Measurements from ENCODE around the gene SHFL. TPM values are rescaled to one million over a fixed set of nuclear protein-coding genes. Genes with fewer than 3 reads are reported as not detected.
A peak's percentile ranks its signal among the peaks of the same experiment; 100 is the strongest.

The SHFL gene
- total RNA-seq, 1 donor = 28.0 TPM

- Histone ChIP-seq H3K4me1 (ENCODE audit: insufficient read depth, low read length) (no peaks in the 10 kb centered on the region), H3K9me3 (ENCODE audit: low read depth, low read length) (no peaks in the 10 kb centered on the region), H3K4me3 (ENCODE audit: low read length) (no peak overlapping the region), H3K27me3 (ENCODE audit: insufficient read depth, low read length) (no peaks in the 10 kb centered on the region)
Measured at GRCh38 chr19:10076535-10076934, 9.6 kb upstream of the SHFL start.

DNA sequence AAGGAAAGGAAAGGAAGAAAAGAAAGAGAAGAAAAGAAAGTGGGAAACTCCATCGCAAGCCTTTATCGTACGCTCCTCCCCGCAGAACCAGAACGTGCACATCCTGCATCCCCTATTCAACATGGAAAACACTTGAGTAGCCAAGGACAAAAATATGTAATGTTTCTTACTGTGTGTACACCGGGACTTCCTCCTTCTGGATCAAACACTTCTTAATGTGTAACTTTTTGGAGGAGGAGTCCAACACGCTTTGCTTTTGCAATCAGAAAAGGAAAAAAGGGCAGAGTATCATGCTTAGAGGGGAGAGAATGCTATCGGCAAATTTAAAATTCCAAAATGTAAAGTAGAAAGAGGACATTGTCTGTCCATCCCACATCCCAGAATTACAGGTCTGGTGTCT is 7.8 kb upstream of the SHFL start:
- H3K27me3 ChIP-seq (ENCODE audit: insufficient read depth, low read length) = no peaks in the 10 kb centered on the region
- H3K4me3 ChIP-seq (ENCODE audit: low read length) = no peak overlapping the region
- no peaks in the 10 kb centered on the region for H3K9me3 ChIP-seq (ENCODE audit: low read depth, low read length)
- no peaks in the 10 kb centered on the region for H3K4me1 ChIP-seq (ENCODE audit: insufficient read depth, low read length)

- no peaks in the 10 kb centered on the region for H3K4me1 ChIP-seq (ENCODE audit: insufficient read depth, low read length)
- no peak overlapping the region for H3K4me3 ChIP-seq (ENCODE audit: low read length)
- H3K27me3 ChIP-seq (ENCODE audit: insufficient read depth, low read length) = no peaks in the 10 kb centered on the region
- no peaks in the 10 kb centered on the region for H3K9me3 ChIP-seq (ENCODE audit: low read depth, low read length)
Measured at GRCh38 chr19:10079031-10079453, 7.1 kb upstream of the SHFL start.

DNA sequence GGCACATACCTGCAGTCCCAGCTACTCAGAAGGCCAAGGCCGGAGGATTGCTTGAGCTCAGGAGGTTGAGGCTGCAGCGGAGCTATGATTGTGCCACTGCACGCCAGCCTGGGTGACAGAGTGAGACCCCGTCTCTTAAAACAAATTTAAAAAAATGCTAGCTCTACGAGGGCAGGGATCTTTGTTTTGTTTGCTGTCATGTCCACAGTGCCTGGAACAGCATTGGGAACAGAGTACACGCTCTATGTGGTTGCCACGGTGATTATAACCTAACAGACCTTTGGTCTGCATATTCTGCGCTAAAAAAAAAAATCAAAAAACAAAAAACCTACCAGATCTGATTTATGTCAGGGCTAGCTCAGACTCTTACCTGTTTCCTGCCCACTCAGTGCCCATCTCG is 2.2 kb upstream of the SHFL start:
- Histone ChIP-seq H3K4me3 (ENCODE audit: low read length) (no peak overlapping the region), H3K4me1 (ENCODE audit: insufficient read depth, low read length) (peaks cover 13% of the 10 kb centered on the region), H3K9me3 (ENCODE audit: low read depth, low read length) (no peaks in the 10 kb centered on the region)

GRCh38 chr19:10084803-10085202 is 1.3 kb upstream of the SHFL start:
- peaks cover 13% of the 10 kb centered on the region for H3K4me1 ChIP-seq (ENCODE audit: insufficient read depth, low read length)
- no peaks in the 10 kb centered on the region for H3K9me3 ChIP-seq (ENCODE audit: low read depth, low read length)
- H3K4me3 ChIP-seq (ENCODE audit: low read length) = no peak overlapping the region
- no peaks in the 10 kb centered on the region for H3K27me3 ChIP-seq (ENCODE audit: insufficient read depth, low read length)

More for the DNA sequence above, 2.2 kb upstream of the SHFL start:
- H3K27me3 ChIP-seq (ENCODE audit: insufficient read depth, low read length) = no peaks in the 10 kb centered on the region

DNA sequence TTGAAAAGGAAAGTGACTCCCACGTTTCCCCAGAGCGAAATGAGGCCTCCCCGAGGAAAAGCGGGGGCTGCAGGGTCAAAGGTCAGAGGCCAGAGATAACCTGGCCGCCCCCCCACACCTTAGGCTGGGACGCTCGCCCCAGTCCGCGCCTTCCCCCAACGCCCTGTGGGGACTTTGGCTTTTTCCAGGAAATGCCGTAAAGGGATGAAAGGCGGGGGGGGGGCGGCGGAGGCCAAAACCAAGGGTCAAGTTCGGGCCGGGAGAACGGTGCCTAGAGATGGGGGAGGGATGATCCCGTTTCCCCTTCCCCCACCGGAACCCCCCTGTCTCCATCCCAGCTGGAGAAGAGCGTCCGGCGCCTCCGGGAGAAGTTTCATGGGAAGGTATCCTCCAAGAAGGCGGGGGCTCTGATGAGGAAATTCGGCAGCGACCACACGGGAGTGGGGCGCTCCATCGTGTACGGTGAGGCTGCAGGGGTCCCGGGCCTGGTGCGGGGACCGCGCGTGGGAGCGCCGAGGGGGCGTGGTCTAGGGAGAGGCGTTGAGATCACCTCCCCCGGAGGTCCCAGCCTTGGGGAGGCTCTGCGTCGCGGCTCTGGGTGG is 575 bp downstream of the SHFL start:
- Histone ChIP-seq H3K4me1 (ENCODE audit: insufficient read depth, low read length) (peaks cover 13% of the 10 kb centered on the region), H3K9me3 (ENCODE audit: low read depth, low read length) (no peaks in the 10 kb centered on the region), H3K4me3 (ENCODE audit: low read length) (peak overlapping the region; percentile 95)

GRCh38 chr19:10087296-10088061 is 1.4 kb downstream of the SHFL start:
- no peaks in the 10 kb centered on the region for H3K9me3 ChIP-seq (ENCODE audit: low read depth, low read length)
- peaks cover 13% of the 10 kb centered on the region for H3K4me1 ChIP-seq (ENCODE audit: insufficient read depth, low read length)
- peak overlapping the region; percentile 95 for H3K4me3 ChIP-seq (ENCODE audit: low read length)
- H3K27me3 ChIP-seq (ENCODE audit: insufficient read depth, low read length) = no peaks in the 10 kb centered on the region

More for the DNA sequence above, 575 bp downstream of the SHFL start:
- no peaks in the 10 kb centered on the region for H3K27me3 ChIP-seq (ENCODE audit: insufficient read depth, low read length)

GRCh38 chr19:10088949-10089554 is 2.9 kb downstream of the SHFL start:
- Histone ChIP-seq H3K4me3 (ENCODE audit: low read length) (no peak overlapping the region), H3K4me1 (ENCODE audit: insufficient read depth, low read length) (peaks cover 13% of the 10 kb centered on the region), H3K27me3 (ENCODE audit: insufficient read depth, low read length) (no peaks in the 10 kb centered on the region), H3K9me3 (ENCODE audit: low read depth, low read length) (no peaks in the 10 kb centered on the region)

- Histone ChIP-seq H3K27me3 (ENCODE audit: insufficient read depth, low read length) (no peaks in the 10 kb centered on the region), H3K4me1 (ENCODE audit: insufficient read depth, low read length) (peaks cover 13% of the 10 kb centered on the region), H3K9me3 (ENCODE audit: low read depth, low read length) (no peaks in the 10 kb centered on the region), H3K4me3 (ENCODE audit: low read length) (no peak overlapping the region)
Measured at GRCh38 chr19:10089801-10090375, 3.8 kb downstream of the SHFL start.

- H3K4me3 ChIP-seq (ENCODE audit: low read length) = no peak overlapping the region
- H3K4me1 ChIP-seq (ENCODE audit: insufficient read depth, low read length) = peaks cover 14% of the 10 kb centered on the region
Measured at GRCh38 chr19:10091370-10091687, 5.2 kb downstream of the SHFL start.

DNA sequence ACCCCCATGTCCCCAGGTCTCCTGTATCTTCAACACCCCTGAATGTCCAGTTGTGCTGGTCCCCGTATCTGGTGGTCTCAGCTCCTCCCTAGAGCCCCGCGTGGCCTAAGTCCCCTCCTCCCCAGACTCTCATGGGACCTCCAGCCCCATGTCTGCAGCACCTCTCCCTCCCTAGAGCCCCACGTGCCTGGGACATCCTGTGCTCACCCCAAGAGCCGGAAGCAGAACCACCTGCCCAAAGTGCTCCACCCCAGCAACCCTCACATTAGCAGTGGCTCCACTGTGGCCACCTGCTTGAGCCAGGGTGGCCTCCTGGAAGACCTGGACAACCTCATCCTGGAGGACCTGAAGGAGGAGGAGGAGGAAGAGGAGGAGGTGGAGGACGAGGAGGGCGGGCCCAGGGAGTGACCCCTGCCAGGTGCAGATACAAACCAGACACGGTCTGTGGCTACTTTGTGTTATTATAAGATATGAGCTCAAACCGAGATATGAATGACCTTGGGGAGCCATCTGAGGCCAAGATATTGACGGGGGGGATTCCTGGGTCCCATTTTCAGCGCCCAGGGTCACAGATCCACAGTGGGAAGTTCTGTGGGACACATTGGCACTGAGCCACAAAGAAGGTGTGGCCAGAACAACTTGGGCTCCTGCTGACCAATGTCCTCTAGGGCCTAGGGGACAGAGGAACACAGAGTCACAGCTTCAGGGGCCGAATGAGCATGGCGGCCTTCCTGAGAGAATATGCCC is 6.0 kb downstream of the SHFL start:
- Histone ChIP-seq H3K4me3 (ENCODE audit: low read length) (no peak overlapping the region), H3K4me1 (ENCODE audit: insufficient read depth, low read length) (peaks cover 16% of the 10 kb centered on the region), H3K27me3 (ENCODE audit: insufficient read depth, low read length) (no peaks in the 10 kb centered on the region), H3K9me3 (ENCODE audit: low read depth, low read length) (no peaks in the 10 kb centered on the region)

More at GRCh38 chr19:10091370-10091687, 5.2 kb downstream of the SHFL start:
- no peaks in the 10 kb centered on the region for H3K9me3 ChIP-seq (ENCODE audit: low read depth, low read length)
- no peaks in the 10 kb centered on the region for H3K27me3 ChIP-seq (ENCODE audit: insufficient read depth, low read length)

DNA sequence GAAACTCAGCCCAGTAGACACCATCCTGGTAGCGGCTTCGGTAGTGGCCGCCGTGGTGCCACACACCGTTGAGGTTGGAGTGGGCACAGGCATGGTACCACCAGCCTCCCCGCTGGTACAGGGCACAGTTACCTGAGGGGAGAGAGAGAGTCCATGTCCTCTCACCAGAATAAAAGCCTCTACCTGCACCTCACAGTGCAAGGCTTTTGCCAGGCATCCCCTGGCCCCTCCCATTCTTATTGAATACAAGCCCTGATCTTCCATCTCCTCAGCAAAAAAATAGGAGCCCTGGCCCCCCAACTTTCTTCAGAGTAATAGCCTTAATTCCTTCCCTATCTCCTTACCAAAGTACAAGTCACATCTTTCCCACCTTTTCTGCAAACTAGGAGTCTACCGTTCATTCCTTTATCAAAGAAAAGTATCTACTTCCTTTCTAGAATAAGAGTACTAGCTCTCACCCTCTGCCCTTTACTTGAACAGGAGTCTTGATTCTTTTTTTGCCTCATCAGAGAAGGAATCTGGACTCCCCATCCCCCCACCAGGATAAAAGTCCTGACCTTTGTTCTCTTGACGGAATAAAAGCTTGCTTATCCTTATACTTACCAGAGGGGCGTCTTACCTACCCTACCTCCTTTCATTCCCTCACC is 6.7 kb downstream of the SHFL start:
- H3K9me3 ChIP-seq (ENCODE audit: low read depth, low read length) = no peaks in the 10 kb centered on the region
- no peaks in the 10 kb centered on the region for H3K27me3 ChIP-seq (ENCODE audit: insufficient read depth, low read length)
- no peak overlapping the region for H3K4me3 ChIP-seq (ENCODE audit: low read length)
- H3K4me1 ChIP-seq (ENCODE audit: insufficient read depth, low read length) = peaks cover 14% of the 10 kb centered on the region

GRCh38 chr19:10093295-10094186 is 7.4 kb downstream of the SHFL start:
- H3K27me3 ChIP-seq (ENCODE audit: insufficient read depth, low read length) = no peaks in the 10 kb centered on the region
- H3K9me3 ChIP-seq (ENCODE audit: low read depth, low read length) = no peaks in the 10 kb centered on the region
- H3K4me3 ChIP-seq (ENCODE audit: low read length) = no peak overlapping the region
- peaks cover 14% of the 10 kb centered on the region for H3K4me1 ChIP-seq (ENCODE audit: insufficient read depth, low read length)

GRCh38 chr19:10095622-10095947 is 9.5 kb downstream of the SHFL start:
- Histone ChIP-seq H3K27me3 (ENCODE audit: insufficient read depth, low read length) (no peaks in the 10 kb centered on the region), H3K4me1 (ENCODE audit: insufficient read depth, low read length) (peaks cover 33% of the 10 kb centered on the region), H3K9me3 (ENCODE audit: low read depth, low read length) (no peaks in the 10 kb centered on the region), H3K4me3 (ENCODE audit: low read length) (no peak overlapping the region)

Data from mononuclear cell (primary cell).